ENCODE data around the gene HILPDA. TPM values are rescaled to one million over a fixed set of nuclear protein-coding genes. Genes with fewer than 3 reads are reported as not detected.
"Not testable (repeated sequence)": the region's sequence is repeated elsewhere in the genome, so short reads cannot be mapped to it uniquely, and the experiment has no call there.

Gene HILPDA
- total RNA-seq, 1 donor from 2014 or later = 17.8 TPM

DNA sequence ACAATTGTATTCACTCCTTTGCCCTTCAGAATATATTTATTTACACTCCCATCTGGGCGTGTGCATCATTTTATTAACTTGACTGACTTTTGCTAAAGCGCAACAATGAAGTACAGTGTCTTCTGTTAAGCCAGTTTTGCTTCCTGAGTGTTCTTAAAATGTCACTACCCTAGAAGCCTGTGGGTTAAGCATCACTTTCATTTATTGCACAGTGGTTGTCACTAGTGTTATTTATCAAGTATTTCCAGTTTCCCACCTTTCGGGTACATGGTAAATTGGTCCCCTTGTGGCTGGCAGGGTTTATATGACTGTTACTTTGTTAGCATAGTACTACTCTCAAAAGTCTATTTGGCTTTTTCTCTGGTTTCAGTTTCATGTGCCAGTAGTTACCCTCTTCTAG is 3.3 kb downstream of the HILPDA start:
- intact Hi-C loops (cut with micrococcal nuclease) = loop anchor here (1.0 to 5.0 kb wide), 4 partner anchors 32 to 872 kb away; partner anchors contain the start of genes ARF5, ATP6V1F and GCC1

- intact Hi-C loops (cut with micrococcal nuclease) = loop anchor here (1.0 to 5.0 kb wide), 4 partner anchors 32 to 872 kb away; partner anchors contain the start of genes ARF5, ATP6V1F and GCC1
These were observed 3.8 kb downstream of the HILPDA start for GRCh38 chr7:128459394-128459878.

DNA sequence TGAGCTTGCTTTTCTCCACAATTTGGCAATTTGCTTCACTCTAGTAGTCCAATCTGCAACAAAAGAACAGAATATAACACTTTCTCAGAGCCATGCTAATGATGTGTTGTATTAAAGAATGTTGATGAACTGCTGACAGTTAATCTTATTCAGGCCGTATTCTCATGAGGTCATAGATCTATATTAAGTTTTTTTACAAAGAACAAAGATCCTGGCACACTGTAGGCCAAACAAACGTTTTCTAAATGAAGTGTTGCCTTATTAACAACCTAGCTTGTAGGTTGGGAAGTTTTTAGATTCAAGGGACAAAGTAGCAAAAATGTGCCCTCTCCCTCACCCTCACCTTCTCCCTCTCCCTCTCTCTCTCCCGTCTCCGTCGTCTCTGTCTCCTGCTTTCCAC is 6.8 kb downstream of the HILPDA start:
- intact Hi-C loops (cut with micrococcal nuclease) = no loop called here

DNA sequence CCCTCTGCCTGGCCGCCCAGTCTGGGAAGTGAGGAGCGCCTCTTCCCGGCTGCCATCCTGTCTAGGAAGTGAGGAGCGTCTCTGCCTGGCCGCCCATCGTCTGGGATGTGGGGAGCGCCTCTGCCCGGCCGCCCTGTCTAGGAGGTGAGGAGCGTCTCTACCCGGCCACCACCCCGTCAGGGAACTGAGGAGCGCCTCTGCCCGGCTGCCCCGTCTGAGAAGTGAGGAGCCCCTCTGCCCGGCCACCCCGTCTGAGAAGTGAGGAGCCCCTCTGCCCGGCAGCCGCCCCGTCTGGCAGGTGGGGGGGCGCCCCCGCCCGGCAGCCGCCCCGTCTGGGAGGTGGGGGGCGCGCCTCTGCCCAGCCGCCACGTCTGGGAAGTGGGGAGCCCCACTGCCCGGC is 7.7 kb downstream of the HILPDA start:
- intact Hi-C loops (cut with micrococcal nuclease) = not testable (repeated sequence)

GRCh38 chr7:128463933-128464332 is 8.3 kb downstream of the HILPDA start:
- intact Hi-C loops (cut with micrococcal nuclease) = not testable (repeated sequence)

DNA sequence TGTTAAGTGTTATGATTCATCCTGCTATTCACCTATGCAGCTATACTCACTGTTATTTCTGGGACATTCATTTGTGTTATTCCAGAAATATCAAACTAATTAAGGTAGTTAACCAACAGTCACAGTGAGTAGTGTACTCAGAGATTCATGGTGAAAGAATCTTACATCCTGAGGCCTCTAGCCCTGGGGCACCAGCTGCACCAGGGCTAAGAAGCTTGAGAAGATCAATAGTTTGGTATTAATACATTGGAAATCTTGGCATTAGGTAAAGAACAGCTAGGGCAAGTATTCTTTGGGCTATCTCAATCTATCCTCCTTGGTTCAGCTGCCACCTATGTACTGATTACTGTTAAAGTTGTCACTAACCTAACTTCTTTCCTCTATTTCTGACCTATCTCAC is 11.2 kb downstream of the HILPDA start:
- intact Hi-C loops (cut with micrococcal nuclease) = not testable (repeated sequence)

DNA sequence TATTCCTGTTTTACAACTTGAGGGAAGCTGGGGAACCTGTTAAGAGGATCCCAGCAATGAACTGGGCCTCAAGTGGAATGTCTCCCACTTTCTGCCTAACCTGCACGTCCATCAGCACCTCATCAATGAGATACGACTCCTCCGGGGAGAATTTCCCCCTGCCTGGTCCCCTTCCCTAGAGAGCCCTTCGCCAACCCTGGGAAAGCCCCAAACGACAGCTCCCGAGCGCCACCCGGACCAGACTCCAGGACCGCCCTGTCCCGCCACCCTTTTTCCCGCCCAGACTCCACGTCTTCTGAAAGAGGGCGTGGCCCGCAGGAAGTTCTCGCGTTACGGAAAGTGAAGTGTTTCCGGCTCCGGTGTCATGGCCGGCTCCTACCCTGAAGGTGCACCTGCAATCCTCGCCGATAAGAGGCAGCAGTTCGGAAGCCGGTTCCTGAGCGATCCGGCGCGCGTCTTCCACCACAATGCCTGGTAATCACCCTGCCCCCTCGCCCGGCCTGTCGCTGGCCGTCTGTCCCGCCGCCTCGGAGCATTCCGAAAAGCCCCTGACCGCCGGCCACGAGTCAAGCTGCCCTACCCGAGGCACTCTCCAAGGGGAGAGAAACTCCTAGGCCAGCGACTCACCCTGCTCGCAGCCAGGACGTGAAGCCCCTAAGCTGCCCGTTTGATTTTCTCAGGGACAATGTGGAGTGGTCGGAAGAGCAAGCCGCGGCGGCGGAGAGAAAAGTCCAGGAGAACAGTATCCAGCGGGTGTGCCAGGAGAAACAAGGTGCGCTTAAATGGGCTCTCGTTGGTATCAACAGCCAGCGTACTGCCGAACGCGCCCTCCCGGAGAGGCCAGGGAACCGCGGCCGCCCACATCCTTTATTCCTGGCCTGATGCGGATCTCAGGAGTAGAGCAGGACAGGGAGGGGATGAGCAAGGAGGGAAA is 21.0 kb downstream of the HILPDA start, which contains the start of gene METTL2B:
Gene METTL2B (plus strand): TSS at position 347 of the 934 bp plus-strand sequence. CDS start 18 bp downstream, at position 365.
- intact Hi-C loops (cut with micrococcal nuclease) = loop anchor here (1.0 to 5.0 kb wide), 3 partner anchors 21 to 69 kb away; partner anchors contain the start of genes HILPDA and IMPDH1

GRCh38 chr7:128477336-128477690 is 21.6 kb downstream of the HILPDA start:
- intact Hi-C loops (cut with micrococcal nuclease) = loop anchor here (2.0 to 5.0 kb wide), 2 partner anchors 55 to 70 kb away; partner anchors contain the start of gene IMPDH1

GRCh38 chr7:128479082-128479481 is 23.4 kb downstream of the HILPDA start:
- intact Hi-C loops (cut with micrococcal nuclease) = loop anchor here (5.0 kb wide), 1 partner anchor 72 kb away; the partner anchor contains the start of gene IMPDH1

GRCh38 chr7:128488134-128488533 is 32.5 kb downstream of the HILPDA start:
- intact Hi-C loops (cut with micrococcal nuclease) = not testable (repeated sequence)

- intact Hi-C loops (cut with micrococcal nuclease) = no loop called here
These were observed 41.7 kb downstream of the HILPDA start for GRCh38 chr7:128497405-128497804.

- intact Hi-C loops (cut with micrococcal nuclease) = not testable (repeated sequence)
These were observed 49.7 kb downstream of the HILPDA start for GRCh38 chr7:128505416-128505815.

- intact Hi-C loops (cut with micrococcal nuclease) = not testable (repeated sequence)
These were observed 51.1 kb downstream of the HILPDA start for GRCh38 chr7:128506819-128507218.

DNA sequence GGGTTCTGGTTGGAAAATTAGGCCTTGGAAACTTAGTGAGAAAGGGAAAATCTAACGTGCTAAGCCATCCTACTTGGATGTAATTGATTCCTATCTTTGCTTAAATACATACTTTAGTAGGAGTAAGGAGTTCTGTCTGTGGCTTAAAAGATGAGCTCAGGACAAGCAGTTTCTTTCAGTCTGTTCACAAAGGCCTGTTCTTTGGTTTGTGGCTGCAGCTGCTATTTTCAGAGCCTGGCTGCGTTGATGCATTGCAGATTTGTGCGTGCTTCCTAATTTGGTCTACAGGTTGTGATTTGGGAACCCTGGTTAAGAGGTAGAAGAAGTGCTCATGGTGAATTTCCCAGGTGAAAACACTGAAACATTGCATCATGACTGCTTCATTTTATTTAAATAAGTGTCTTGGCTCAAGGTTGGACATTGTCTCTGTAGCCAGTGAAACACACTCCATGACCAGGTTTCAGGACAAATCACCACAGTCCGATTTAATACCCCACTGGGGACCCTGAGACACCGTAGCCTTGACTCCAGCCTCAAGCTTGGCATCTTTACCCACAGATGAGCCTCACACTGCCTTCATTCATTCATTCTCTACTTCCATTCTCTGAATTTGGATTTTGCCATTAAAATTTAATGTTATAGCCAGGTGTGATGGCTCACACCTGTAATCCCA is 51.8 kb downstream of the HILPDA start:
- intact Hi-C loops (cut with micrococcal nuclease) = not testable (repeated sequence)

Other genes starting within 250 kb of the HILPDA start
- gene LEP, start 214.6 kb upstream of the HILPDA start, total RNA-seq = not detected in 2 replicates
- gene RBM28, start 112.0 kb upstream of the HILPDA start, total RNA-seq = 45.7 and 45.9 TPM in 2 replicates
- gene PRRT4, start 94.2 kb upstream of the HILPDA start, total RNA-seq = 0.07 and 0.18 TPM in 2 replicates
- gene IMPDH1, start 45.9 kb upstream of the HILPDA start, total RNA-seq = 92.4 and 97.2 TPM in 2 replicates
- 36.9 and 39.9 TPM in 2 replicates for gene METTL2B, start 20.9 kb downstream of the HILPDA start, total RNA-seq
- gene GARIN1A, start 216.4 kb downstream of the HILPDA start, total RNA-seq = 0.68 and 0.95 TPM in 2 replicates

Measured in T-helper 2 cell treated with Interferon-gamma antibody and Interleukin-4, amounts not matched to agents 100 ng/mL and 5 ng/mL, for 36 hours (primary cell).